NCI-H446 treated with DMSO at 0.1 percent for 48 hours (cell line): ENCODE measurements around the gene USP17L28.
"Not testable (repeated sequence)": the region's sequence is repeated elsewhere in the genome, so short reads cannot be mapped to it uniquely, and the experiment has no call there.

ENCODE experiments used
- DNase-seq: peaks from one replicate; lab custom pipeline; 2025; lab: John Stamatoyannopoulos, UW

Gene USP17L28

DNA sequence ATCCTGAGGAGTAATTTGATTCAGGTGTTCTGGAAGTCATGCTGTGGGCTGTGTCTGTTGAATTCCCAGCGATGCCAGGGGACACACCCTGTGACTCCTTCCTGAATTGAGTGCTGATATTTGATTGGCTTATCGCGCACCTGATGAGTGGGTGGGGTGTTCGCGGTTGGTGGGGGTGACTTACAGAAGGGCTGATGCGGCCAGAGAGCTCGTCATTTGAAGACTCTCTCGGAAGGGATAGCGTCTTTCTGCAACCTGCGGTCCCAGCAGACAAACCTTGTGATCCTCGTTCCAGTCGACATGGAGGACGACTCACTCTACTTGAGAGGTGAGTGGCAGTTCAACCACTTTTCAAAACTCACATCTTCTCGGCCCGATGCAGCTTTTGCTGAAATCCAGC lies at the start of gene USP17L28:
TSS of gene USP17L28 (plus strand) at position 301 of the 400 bp plus-strand sequence. CDS start at position 301, 0 bp downstream.
- not testable (repeated sequence) for DNase-seq

DNA sequence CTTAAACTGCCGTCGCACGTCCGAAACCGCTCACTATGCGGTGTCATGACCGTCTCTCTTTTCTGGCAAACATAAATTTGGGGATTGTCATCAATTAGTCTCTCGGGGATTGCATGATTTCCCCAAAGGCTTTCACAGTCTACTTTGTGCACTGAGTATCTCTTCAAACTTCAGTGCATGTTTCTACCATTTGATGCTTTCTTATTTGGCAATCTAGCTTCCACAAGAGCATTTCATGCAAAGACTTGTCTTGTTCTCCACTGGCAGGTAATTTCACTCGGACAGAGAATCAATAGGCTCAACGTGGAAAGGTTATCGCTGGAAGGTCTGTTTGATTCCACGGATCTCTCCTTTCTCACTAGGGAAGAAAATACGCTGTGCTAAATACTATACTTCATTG lies 24.5 kb upstream of the USP17L28 start:
- not testable (repeated sequence) for DNase-seq

GRCh38 chr4:9324865-9325264 lies 23.8 kb upstream of the USP17L28 start, which contains the start of gene USP17L24:
Gene USP17L24 (plus strand): TSS chr4:9325165. CDS start chr4:9325165, 0 bp downstream.
- not testable (repeated sequence) for DNase-seq

- not testable (repeated sequence) for DNase-seq
These were observed 19.1 kb upstream of the USP17L28 start, which contains the start of gene USP17L25 for GRCh38 chr4:9329611-9330010. Gene USP17L25 (plus strand): TSS chr4:9329911. CDS start chr4:9329911, 0 bp downstream.

DNA sequence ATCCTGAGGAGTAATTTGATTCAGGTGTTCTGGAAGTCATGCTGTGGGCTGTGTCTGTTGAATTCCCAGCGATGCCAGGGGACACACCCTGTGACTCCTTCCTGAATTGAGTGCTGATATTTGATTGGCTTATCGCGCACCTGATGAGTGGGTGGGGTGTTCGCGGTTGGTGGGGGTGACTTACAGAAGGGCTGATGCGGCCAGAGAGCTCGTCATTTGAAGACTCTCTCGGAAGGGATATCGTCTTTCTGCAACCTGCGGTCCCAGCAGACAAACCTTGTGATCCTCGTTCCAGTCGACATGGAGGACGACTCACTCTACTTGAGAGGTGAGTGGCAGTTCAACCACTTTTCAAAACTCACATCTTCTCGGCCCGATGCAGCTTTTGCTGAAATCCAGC lies 14.3 kb upstream of the USP17L28 start, which contains the start of gene USP17L26:
TSS of gene USP17L26 (plus strand) at position 301 of the 400 bp plus-strand sequence. CDS start at position 301, 0 bp downstream.
- not testable (repeated sequence) for DNase-seq

DNA sequence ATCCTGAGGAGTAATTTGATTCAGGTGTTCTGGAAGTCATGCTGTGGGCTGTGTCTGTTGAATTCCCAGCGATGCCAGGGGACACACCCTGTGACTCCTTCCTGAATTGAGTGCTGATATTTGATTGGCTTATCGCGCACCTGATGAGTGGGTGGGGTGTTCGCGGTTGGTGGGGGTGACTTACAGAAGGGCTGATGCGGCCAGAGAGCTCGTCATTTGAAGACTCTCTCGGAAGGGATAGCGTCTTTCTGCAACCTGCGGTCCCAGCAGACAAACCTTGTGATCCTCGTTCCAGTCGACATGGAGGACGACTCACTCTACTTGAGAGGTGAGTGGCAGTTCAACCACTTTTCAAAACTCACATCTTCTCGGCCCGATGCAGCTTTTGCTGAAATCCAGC lies 9.6 kb upstream of the USP17L28 start, which contains the start of gene USP17L5:
TSS of gene USP17L5 (plus strand) at position 301 of the 400 bp plus-strand sequence. CDS start at position 301, 0 bp downstream.
- DNase-seq, result not testable (repeated sequence)

GRCh38 chr4:9343848-9344247 lies 4.8 kb upstream of the USP17L28 start, which contains the start of gene USP17L27:
Gene USP17L27 (plus strand): TSS chr4:9344148. CDS start chr4:9344148, 0 bp downstream.
- DNase-seq, result not testable (repeated sequence)

GRCh38 chr4:9350866-9351265 lies 2.2 kb downstream of the USP17L28 start:
- DNase-seq, result not testable (repeated sequence)

- DNase-seq, result not testable (repeated sequence)
These were observed 4.6 kb downstream of the USP17L28 start, which contains the start of gene USP17L29 for GRCh38 chr4:9353338-9353737. Gene USP17L29 (plus strand): TSS chr4:9353638. CDS start chr4:9353638, 0 bp downstream.

- not testable (repeated sequence) for DNase-seq
These were observed 14.1 kb downstream of the USP17L28 start, which contains the start of gene USP17L30 for GRCh38 chr4:9362829-9363228. Gene USP17L30 (plus strand): TSS chr4:9363129. CDS start chr4:9363129, 0 bp downstream.

DNA sequence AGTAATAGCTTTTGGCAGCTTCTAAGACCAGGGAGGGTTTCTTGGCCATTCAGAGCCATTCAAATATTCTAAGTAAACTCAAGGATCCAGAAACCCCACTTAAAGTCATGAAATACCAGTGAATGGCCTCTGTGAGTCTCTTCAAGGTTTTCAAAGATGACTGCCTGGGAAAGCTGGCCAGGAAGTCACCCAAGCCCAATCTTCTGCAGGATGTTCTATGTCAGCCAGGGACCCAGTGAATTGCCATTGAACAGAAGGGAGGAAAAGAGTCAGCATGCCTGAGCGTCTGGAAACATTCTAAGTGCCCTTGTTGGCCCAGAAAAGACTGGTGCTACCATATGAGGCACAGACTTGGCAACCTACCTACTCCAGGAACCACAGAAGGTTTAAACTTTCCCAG lies 31.2 kb downstream of the USP17L28 start:
- DNase-seq, result not testable (repeated sequence)

DNA sequence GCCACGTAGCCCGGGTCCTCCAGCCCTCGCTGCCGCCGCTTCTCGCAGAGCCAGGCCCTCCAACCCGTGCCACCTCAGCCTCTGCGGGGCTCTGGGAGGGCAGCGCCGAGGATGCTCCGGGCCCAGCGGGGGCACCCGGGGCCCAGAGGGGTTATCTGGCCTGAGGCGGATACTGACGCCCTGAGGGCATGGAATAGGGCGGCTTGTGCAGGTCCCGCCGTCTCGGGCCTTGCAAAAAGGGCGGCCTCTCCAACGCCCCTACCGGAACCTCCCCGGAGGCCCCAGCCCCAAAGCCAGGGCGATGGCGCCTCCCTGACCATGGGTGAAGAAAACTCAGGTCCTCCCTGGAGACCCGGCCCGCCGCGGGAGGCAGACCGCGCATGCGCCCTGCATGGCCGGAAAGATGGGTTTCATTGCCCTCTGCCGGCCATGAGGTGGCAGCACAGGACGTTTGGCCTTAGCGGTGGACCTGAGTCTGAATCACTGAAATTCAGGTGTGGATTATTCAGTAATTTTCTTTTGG lies 32.4 kb downstream of the USP17L28 start:
- DNase-seq, result not testable (repeated sequence)

- DNase-seq, result no peak
These were observed 35.4 kb downstream of the USP17L28 start for GRCh38 chr4:9384126-9384525.

DNA sequence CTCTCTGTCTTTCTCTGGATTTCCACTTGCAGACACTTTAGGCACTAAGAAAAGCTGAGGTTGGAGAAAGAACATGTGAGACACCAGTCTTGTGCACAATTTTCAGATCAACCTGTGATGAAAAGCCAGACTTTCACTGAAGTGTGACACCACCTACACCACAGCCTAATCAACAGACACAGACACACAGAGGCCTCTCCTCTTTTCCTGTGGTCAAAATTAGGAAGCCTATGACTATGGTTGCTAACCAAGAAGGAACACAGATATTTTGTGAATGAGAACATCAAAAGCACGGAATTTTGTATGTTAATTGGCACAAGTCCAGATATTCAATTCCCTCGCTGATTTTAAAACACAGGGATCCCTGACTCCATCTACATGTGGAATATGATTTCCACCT lies 40.3 kb downstream of the USP17L28 start:
- DNase-seq, result not testable (repeated sequence)
